Astrocyte (in vitro differentiated cells and primary cell): ENCODE results near the gene COL27A1. TPM values are rescaled to one million over a fixed set of nuclear protein-coding genes. Genes with fewer than 3 reads are reported as not detected.

Experiments
- DNase-seq: peaks from one replicate; pipeline ENCODE4 v3.0.0-alpha.2; 2010; ENCODE audit warnings: low read depth
- FAIRE-seq: peaks from 2 replicates; lab custom pipeline; 2011; peaks lifted over from hg19 to GRCh38; lab: Jason Lieb, UNC
- H2AFZ ChIP-seq: 2 replicates; pipeline ENCODE4 v1.6.0; 2012; ENCODE audit warnings: low read depth, low read length, inconsistent platforms
- H3K27ac ChIP-seq: 2 replicates; pipeline ENCODE4 v1.5.1; 2011; ENCODE audit warnings: low read depth, low read length, inconsistent platforms
- H3K27me3 ChIP-seq: 2 replicates; pipeline ENCODE4 v1.6.0; 2011; ENCODE audit warnings: low read length, inconsistent platforms; ENCODE audit not compliant: insufficient read depth
- H3K36me3 ChIP-seq: 2 replicates; pipeline ENCODE4 v1.5.1; 2011; ENCODE audit warnings: low read length, inconsistent platforms; ENCODE audit not compliant: insufficient read depth
- H3K4me1 ChIP-seq: 2 replicates; pipeline ENCODE4 v1.5.1; 2011; ENCODE audit warnings: low read length, inconsistent platforms; ENCODE audit not compliant: insufficient read depth
- H3K4me2 ChIP-seq: 2 replicates; pipeline ENCODE4 v1.6.0; 2012; ENCODE audit warnings: low read length, inconsistent platforms
- H3K4me3 ChIP-seq: 2 replicates; pipeline ENCODE4 v1.5.1; 2011; ENCODE audit warnings: low read depth, mild to moderate bottlenecking, low read length, inconsistent platforms; ENCODE audit not compliant: insufficient read depth
- H3K79me2 ChIP-seq: 2 replicates; pipeline ENCODE4 v1.6.0; 2012; ENCODE audit warnings: mild to moderate bottlenecking, low read length, inconsistent platforms; ENCODE audit not compliant: insufficient read depth
- H3K9ac ChIP-seq: 2 replicates; pipeline ENCODE4 v1.6.0; 2012; ENCODE audit warnings: mild to moderate bottlenecking, low read length, inconsistent platforms
- H3K9me3 ChIP-seq: 2 replicates; pipeline ENCODE4 v1.5.1; 2012; ENCODE audit warnings: low read depth, mild to moderate bottlenecking, low read length, inconsistent platforms; ENCODE audit not compliant: insufficient read depth
- H4K20me1 ChIP-seq: 2 replicates; pipeline ENCODE4 v1.6.0; 2012; ENCODE audit warnings: low read length, inconsistent platforms; ENCODE audit not compliant: insufficient read depth
- H3K27ac Mint-ChIP-seq: one replicate; pipeline ENCODE4 v1.8.0; 2021; ENCODE audit warnings: mild to moderate bottlenecking, mixed read lengths; ENCODE audit not compliant: unreplicated experiment
- H3K27me3 Mint-ChIP-seq: one replicate; pipeline ENCODE4 v1.8.0; 2021; ENCODE audit warnings: low read depth, mixed read lengths; ENCODE audit not compliant: unreplicated experiment
- H3K36me3 Mint-ChIP-seq: one replicate; pipeline ENCODE4 v1.8.0; 2021; ENCODE audit warnings: low read depth, mixed read lengths; ENCODE audit not compliant: unreplicated experiment
- H3K4me1 Mint-ChIP-seq: one replicate; pipeline ENCODE4 v1.8.0; 2021; ENCODE audit warnings: low read depth, mixed read lengths; ENCODE audit not compliant: unreplicated experiment
- H3K4me3 Mint-ChIP-seq: one replicate; pipeline ENCODE4 v1.8.0; 2021; ENCODE audit warnings: mild to moderate bottlenecking, moderate library complexity, mixed read lengths; ENCODE audit not compliant: unreplicated experiment
- H3K9me3 Mint-ChIP-seq: one replicate; pipeline ENCODE4 v1.8.0; 2021; ENCODE audit warnings: mild to moderate bottlenecking, mixed read lengths; ENCODE audit not compliant: unreplicated experiment
- CTCF ChIP-seq: IDR thresholded peaks from 2 replicates; pipeline ENCODE4 v1.5.1; 2011; ENCODE audit warnings: low read depth, mild to moderate bottlenecking, inconsistent platforms, low read length, moderate library complexity; ENCODE audit not compliant: insufficient read depth
- EZH2 ChIP-seq: IDR thresholded peaks from 2 replicates; pipeline ENCODE4 v1.6.1; 2012; ENCODE audit warnings: mild to moderate bottlenecking, low read length, inconsistent platforms; ENCODE audit not compliant: insufficient read depth
- total RNA-seq: library from RNA; stranded (reverse); gene quantifications from 2 replicates; pipeline ENCODE4 v1.2.1, GENCODE V29; 2021

COL27A1 gene
- total RNA-seq, 1 donor from 2014 or later = 31.2 TPM

GRCh38 chr9:114112325-114112724 lies 43.0 kb upstream of the COL27A1 start:
- Mint-ChIP-seq H3K4me1 (peaks cover 12% of the 10 kb centered on the region), H3K9me3 (peaks cover 1% of the 10 kb centered on the region), H3K27me3 (peaks cover 33% of the 10 kb centered on the region), H3K27ac (no peak overlapping the region), H3K4me3 (no peak overlapping the region), H3K36me3 (peaks cover 3% of the 10 kb centered on the region)
- H3K27me3 ChIP-seq = peaks cover 14% of the 10 kb centered on the region
- H3K9me3 ChIP-seq = no peaks in the 10 kb centered on the region
- no peaks in the 10 kb centered on the region for H3K36me3 ChIP-seq
- H4K20me1 ChIP-seq = no peaks in the 10 kb centered on the region
- DNase-seq = no peak
- H3K27ac ChIP-seq = no peak overlapping the region
- no peak overlapping the region for H2AFZ ChIP-seq
- no peaks in the 10 kb centered on the region for H3K79me2 ChIP-seq
- TF ChIP-seq EZH2 (no peak), CTCF (no peak)
- H3K4me3 ChIP-seq = no peak overlapping the region
- FAIRE-seq = peak; percentile 37
- H3K9ac ChIP-seq = no peak overlapping the region
- no peak overlapping the region for H3K4me2 ChIP-seq
- H3K4me1 ChIP-seq = no peaks in the 10 kb centered on the region

- no peak for FAIRE-seq
- H3K27ac Mint-ChIP-seq = no peak overlapping the region
- no peak for TF ChIP-seq EZH2
These were observed 42.4 kb upstream of the COL27A1 start for GRCh38 chr9:114112778-114113584.

GRCh38 chr9:114114364-114114763 lies 41.0 kb upstream of the COL27A1 start:
- H3K27ac ChIP-seq = no peak overlapping the region
- no peaks in the 10 kb centered on the region for H3K9me3 ChIP-seq
- H3K9me3 Mint-ChIP-seq = peaks cover 5% of the 10 kb centered on the region
- DNase-seq (peak; percentile 22), FAIRE-seq (no peak)
- peaks cover 42% of the 10 kb centered on the region for H3K27me3 Mint-ChIP-seq
- H3K79me2 ChIP-seq = no peaks in the 10 kb centered on the region
- H3K36me3 Mint-ChIP-seq = peaks cover 3% of the 10 kb centered on the region
- TF ChIP-seq EZH2 (no peak), CTCF (no peak)
- H3K4me2 ChIP-seq = no peak overlapping the region
- no peak overlapping the region for H3K9ac ChIP-seq
- H3K36me3 ChIP-seq = no peaks in the 10 kb centered on the region
- no peak overlapping the region for H2AFZ ChIP-seq
- no peaks in the 10 kb centered on the region for H3K4me1 ChIP-seq
- no peak overlapping the region for H3K4me3 ChIP-seq
- peaks cover 11% of the 10 kb centered on the region for H3K4me1 Mint-ChIP-seq
- no peak overlapping the region for H3K4me3 Mint-ChIP-seq
- no peak overlapping the region for H3K27ac Mint-ChIP-seq
- H3K27me3 ChIP-seq = peaks cover 27% of the 10 kb centered on the region
- no peaks in the 10 kb centered on the region for H4K20me1 ChIP-seq

More at GRCh38 chr9:114112778-114113584, 42.4 kb upstream of the COL27A1 start:
- no peak overlapping the region for H3K9ac ChIP-seq
- H4K20me1 ChIP-seq = no peaks in the 10 kb centered on the region
- DNase-seq = peak; percentile 65
- peak overlapping the region; percentile 14 for H3K4me2 ChIP-seq
- Mint-ChIP-seq H3K4me3 (no peak overlapping the region), H3K27me3 (peaks cover 40% of the 10 kb centered on the region), H3K4me1 (peaks cover 12% of the 10 kb centered on the region), H3K9me3 (peaks cover 5% of the 10 kb centered on the region), H3K36me3 (peaks cover 3% of the 10 kb centered on the region)
- no peaks in the 10 kb centered on the region for H3K36me3 ChIP-seq
- no peak overlapping the region for H3K4me3 ChIP-seq
- H3K27ac ChIP-seq = no peak overlapping the region
- H3K9me3 ChIP-seq = no peaks in the 10 kb centered on the region
- no peak overlapping the region for H2AFZ ChIP-seq
- no peaks in the 10 kb centered on the region for H3K4me1 ChIP-seq
- H3K79me2 ChIP-seq = no peaks in the 10 kb centered on the region
- H3K27me3 ChIP-seq = peaks cover 20% of the 10 kb centered on the region
